ENCODE data around the gene PAM16. TPM values are rescaled to one million over a fixed set of nuclear protein-coding genes. Genes with fewer than 3 reads are reported as not detected.
A peak's percentile ranks its signal among the peaks of the same experiment; 100 is the strongest.

The PAM16 gene
- total and polyA plus RNA-seq, 9 of the 15 experiments (the other 6 are each of a cell fraction or from before 2014, with no cell fraction given), result 38.7 to 273 (median 79.3) TPM

DNA sequence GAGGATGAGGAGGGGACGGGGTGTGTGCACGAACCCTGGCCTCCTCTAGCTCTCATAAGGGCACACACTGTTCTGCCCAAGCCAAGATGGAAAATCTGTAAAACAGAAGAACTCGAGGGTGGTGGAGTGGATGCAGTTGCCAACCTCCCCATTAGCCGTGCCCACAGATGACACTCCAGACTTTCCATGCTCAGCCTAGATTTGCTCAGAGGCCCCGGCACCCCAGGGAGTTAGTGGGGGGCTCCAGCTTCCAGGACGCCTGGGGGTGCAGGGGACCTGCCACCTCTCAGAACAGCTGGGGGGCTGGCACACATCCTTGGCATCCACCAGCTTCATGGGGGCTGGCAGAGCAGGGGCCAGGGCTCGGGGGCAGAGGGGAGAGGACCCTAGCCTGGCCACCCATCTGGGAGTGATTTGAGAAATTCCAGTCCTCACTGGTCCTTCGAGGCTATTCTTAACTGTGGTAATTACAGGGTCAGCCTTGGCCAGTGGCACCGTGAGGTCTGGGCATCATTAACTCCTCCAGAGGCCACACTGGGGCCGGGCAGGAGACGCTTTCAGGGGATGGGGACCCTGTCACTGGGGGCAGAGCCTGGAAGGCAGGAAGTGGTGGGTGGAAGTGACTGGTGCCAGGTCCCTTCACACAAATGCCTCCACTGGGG is 34.8 kb upstream of the PAM16 start:
- H2AFZ ChIP-seq (ENCODE audit: low read depth, low read length), result no peak overlapping the region
- H3K9ac ChIP-seq (ENCODE audit: insufficient read depth in 1 of 2, low read depth in 2 of 2, low read length in 2 of 2), result no peak overlapping the region; a peak in 1 of 4 replicates
- H3K4me2 ChIP-seq (ENCODE audit: insufficient read depth, low read length), result no peak overlapping the region
- intact Hi-C loops (cut with micrococcal nuclease) (no loop called here), in situ Hi-C loops (cut with MboI) (no loop called here)
- CTCF ChIA-PET (ENCODE audit: low intra/inter-chr PET ratio), result no interaction called here
- TF ChIP-seq THAP7 (CRISPR knock-in tag; IDR thresholded peaks at IDR 0.05) (no peak), POLR2G (IDR thresholded peaks at IDR 0.05; ENCODE audit: low read depth, low read length) (0 out of 2 replicates have a peak, but pooled peaks have one; percentile 7)
- H3K27ac ChIP-seq (ENCODE audit: extremely low read depth, low read depth, low read length), result no peak overlapping the region
- no peak for ATAC-seq
- H3K36me3 ChIP-seq (ENCODE audit: control insufficient read depth, insufficient read depth, low read length), result peaks cover 73% of the 10 kb centered on the region; the same call in 1 of the 3 replicates
- H3K79me2 ChIP-seq (ENCODE audit: control insufficient read depth, insufficient read depth, low read length), result no peaks in the 10 kb centered on the region
- H4K20me1 ChIP-seq (replicated peaks; ENCODE audit: control insufficient read depth, insufficient read depth, low read length), result no peaks in the 10 kb centered on the region
- H3K27me3 ChIP-seq (ENCODE audit: control insufficient read depth in 2 of 2, insufficient read depth in 2 of 2, low read length in 2 of 2), result no peaks in the 10 kb centered on the region
- no peak for FAIRE-seq
- POLR2A ChIA-PET, result interaction anchor here (0.8 kb wide), 1 partner anchor 20 kb away, joined by 3 read pairs; no protein-coding TSS in a partner anchor
- 89% methylated on average over 9 of the region's 11 CpGs for WGBS (ENCODE audit: insufficient coverage, low coverage, missing lambda C conversion rate)
- no peaks in the 10 kb centered on the region for H3K9me3 ChIP-seq (replicated peaks; ENCODE audit: control insufficient read depth, insufficient read depth, low read depth, low read length)
- no peak overlapping the region for H3K4me3 ChIP-seq
- peaks cover 3% of the 10 kb centered on the region for H3K9me1 ChIP-seq (ENCODE audit: control insufficient read depth, insufficient read depth, low read length)
- peak in 1 of 4 experiments; percentile 19 for DNase-seq (ENCODE audit: extremely low read depth in 1 of 4, low spot score in 3 of 4)
- peaks cover 0 to 31% of the 10 kb centered on the region in 2 experiments; a peak in 2 of 5 replicates for H3K4me1 ChIP-seq (replicated peaks in 1 of 2; ENCODE audit: control insufficient read depth in 2 of 2, insufficient read depth in 2 of 2, low read length in 2 of 2)
- BruUV-seq (replicated peaks), result no TSS peak

Data from K562 (cell line).